ENCODE results near the gene HHEX. TPM values are rescaled to one million over a fixed set of nuclear protein-coding genes. Genes with fewer than 3 reads are reported as not detected.

HHEX gene
- total RNA-seq, 6 experiments from 2014 or later = 2.4 to 5.0 (median 4.6) TPM

GRCh38 chr10:92719991-92720830, 30.5 kb downstream of the HHEX start:
- H3K4me1 Mint-ChIP-seq (ENCODE audit: low read depth) = no peaks in the 10 kb centered on the region
- H3K27ac Mint-ChIP-seq = no peak overlapping the region
- peaks cover 29% of the 10 kb centered on the region for H3K27me3 Mint-ChIP-seq (ENCODE audit: insufficient read depth)
- no peaks in the 10 kb centered on the region for H3K36me3 Mint-ChIP-seq (ENCODE audit: low read depth)
- TF ChIP-seq CTCF (IDR thresholded peaks at IDR 0.05) = no peak
- no peaks in the 10 kb centered on the region for H3K9me3 Mint-ChIP-seq
- H3K4me3 Mint-ChIP-seq = no peak overlapping the region
- no peak for DNase-seq

DNA sequence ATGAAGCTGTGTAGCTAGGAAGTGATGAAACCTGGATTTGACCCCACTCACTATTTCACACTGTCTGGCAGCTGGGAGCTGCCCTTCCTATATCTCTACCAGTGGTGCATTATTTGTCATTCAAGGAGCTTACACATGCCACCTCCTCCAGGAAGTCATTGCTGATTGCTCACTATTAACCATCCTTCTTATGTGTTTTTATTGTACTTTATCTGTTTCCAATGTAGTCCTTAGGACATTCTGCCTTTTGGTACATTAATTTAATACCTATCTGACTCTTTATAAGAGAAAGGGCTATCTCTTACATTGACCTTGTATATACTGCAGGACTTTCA, 31.0 kb downstream of the HHEX start:
- no peak overlapping the region for H3K4me3 Mint-ChIP-seq
- no peak for TF ChIP-seq CTCF (IDR thresholded peaks at IDR 0.05)
- H3K36me3 Mint-ChIP-seq (ENCODE audit: low read depth) = no peaks in the 10 kb centered on the region
- no peaks in the 10 kb centered on the region for H3K4me1 Mint-ChIP-seq (ENCODE audit: low read depth)
- no peaks in the 10 kb centered on the region for H3K9me3 Mint-ChIP-seq
- DNase-seq = no peak
- H3K27ac Mint-ChIP-seq = no peak overlapping the region
- H3K27me3 Mint-ChIP-seq (ENCODE audit: insufficient read depth) = peaks cover 29% of the 10 kb centered on the region

GRCh38 chr10:92722349-92722748, 32.6 kb downstream of the HHEX start:
- H3K4me3 Mint-ChIP-seq = no peak overlapping the region
- H3K27ac Mint-ChIP-seq = no peak overlapping the region
- no peak for TF ChIP-seq CTCF (IDR thresholded peaks at IDR 0.05)
- peaks cover 28% of the 10 kb centered on the region for H3K27me3 Mint-ChIP-seq (ENCODE audit: insufficient read depth)
- H3K36me3 Mint-ChIP-seq (ENCODE audit: low read depth) = no peaks in the 10 kb centered on the region
- H3K9me3 Mint-ChIP-seq = no peaks in the 10 kb centered on the region
- no peak for DNase-seq
- no peaks in the 10 kb centered on the region for H3K4me1 Mint-ChIP-seq (ENCODE audit: low read depth)

DNA sequence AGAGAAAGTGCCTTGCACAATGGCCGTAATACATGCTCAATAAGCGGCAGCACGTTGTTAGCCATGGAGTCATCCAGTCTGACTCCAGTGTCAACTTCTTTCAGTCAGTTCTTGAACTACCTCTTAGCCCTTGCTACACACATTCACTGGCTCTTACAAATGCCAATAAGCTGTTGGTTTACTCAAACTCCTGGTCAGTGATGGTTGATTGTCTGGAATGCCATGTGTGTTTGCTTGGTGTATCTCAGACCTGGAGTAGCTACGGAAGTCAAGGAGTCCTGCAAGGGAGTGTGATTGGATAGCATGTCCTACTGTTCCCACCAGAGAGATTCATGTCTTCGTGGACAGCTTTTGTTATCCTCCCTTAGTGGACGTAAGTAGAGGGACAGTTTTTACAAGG, 37.4 kb downstream of the HHEX start:
- no peak for DNase-seq
- Mint-ChIP-seq H3K9me3 (no peaks in the 10 kb centered on the region), H3K36me3 (ENCODE audit: low read depth) (no peaks in the 10 kb centered on the region), H3K27me3 (ENCODE audit: insufficient read depth) (peaks cover 19% of the 10 kb centered on the region), H3K4me3 (no peak overlapping the region), H3K4me1 (ENCODE audit: low read depth) (no peaks in the 10 kb centered on the region), H3K27ac (no peak overlapping the region)
- no peak for TF ChIP-seq CTCF (IDR thresholded peaks at IDR 0.05)

DNA sequence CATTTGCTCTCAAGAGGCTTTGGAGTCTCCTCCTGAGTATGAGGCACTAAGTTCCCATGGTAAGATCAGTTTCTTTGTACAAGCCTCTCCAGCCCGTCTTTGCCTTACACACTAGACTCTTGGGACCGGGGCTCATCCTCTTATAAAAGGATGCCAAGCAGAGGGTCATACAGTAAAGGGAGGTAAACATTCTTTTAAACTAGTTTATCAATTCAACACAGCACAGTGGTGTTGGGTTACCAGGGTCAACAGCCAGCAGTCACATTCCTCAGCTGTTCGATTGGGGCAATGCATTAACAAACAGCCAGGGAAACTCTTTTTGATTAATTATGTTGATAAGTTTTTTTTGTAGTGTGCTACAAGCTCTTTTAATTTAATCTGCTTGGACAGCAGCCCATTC, 37.8 kb downstream of the HHEX start:
- Mint-ChIP-seq H3K9me3 (no peaks in the 10 kb centered on the region), H3K27me3 (ENCODE audit: insufficient read depth) (peaks cover 19% of the 10 kb centered on the region), H3K4me3 (no peak overlapping the region), H3K4me1 (ENCODE audit: low read depth) (no peaks in the 10 kb centered on the region), H3K27ac (no peak overlapping the region), H3K36me3 (ENCODE audit: low read depth) (no peaks in the 10 kb centered on the region)
- no peak for TF ChIP-seq CTCF (IDR thresholded peaks at IDR 0.05)
- no peak for DNase-seq

All from HFFc6 (cell line).